Skeletal muscle tissue (tissue), 4 donors: ENCODE measurements around the gene ADGRG1. TPM values are rescaled to one million over a fixed set of nuclear protein-coding genes. Genes with fewer than 3 reads are reported as not detected.

Experiments used
- H3K27ac ChIP-seq: one replicate; pipeline ENCODE4 v1.7.0; 2013; ENCODE audit warnings: mild to moderate bottlenecking, low read depth, low read length, inconsistent platforms
- H3K27me3 ChIP-seq, 3 donors: one replicate each; pipeline ENCODE4 v1.7.0; 2013; ENCODE audit warnings: low read length in 3 of 3; ENCODE audit not compliant: control insufficient read depth in 3 of 3, insufficient read depth in 3 of 3
- H3K36me3 ChIP-seq, 3 donors: one replicate each; pipeline ENCODE4 v1.7.0; 2013; ENCODE audit warnings: low read length in 3 of 3; ENCODE audit not compliant: control insufficient read depth in 3 of 3, insufficient read depth in 3 of 3
- H3K4me1 ChIP-seq, 3 donors: one replicate each; pipeline ENCODE4 v1.7.0; 2013; ENCODE audit warnings: low read length in 3 of 3, mild to moderate bottlenecking in 3 of 3; ENCODE audit not compliant: control insufficient read depth in 3 of 3, insufficient read depth in 3 of 3
- H3K4me3 ChIP-seq, 3 donors: one replicate each; pipeline ENCODE4 v1.7.0; 2013; ENCODE audit warnings: low read length in 3 of 3
- H3K9ac ChIP-seq, 3 donors: one replicate each; pipeline ENCODE4 v1.7.0; 2013; ENCODE audit warnings: low read length in 3 of 3, mild to moderate bottlenecking in 3 of 3, moderate library complexity in 2 of 3, low read depth in 1 of 3
- H3K9me3 ChIP-seq, 3 donors: one replicate each; pipeline ENCODE4 v1.7.0; 2013; ENCODE audit warnings: low read length in 3 of 3; ENCODE audit not compliant: control insufficient read depth in 3 of 3
- total RNA-seq: library from RNA; depleted of rRNA; stranded (reverse); fragments of >200 nt; gene quantifications from one replicate; pipeline ENCODE4 v1.2.3, GENCODE V29; 2014
- donor health status: Osteomylitis.

Gene ADGRG1
- total RNA-seq, 1 donor from 2014 or later, result 0.52 TPM

GRCh38 chr16:57626420-57627170 is 1.8 kb upstream of the ADGRG1 start:
- peaks cover 19 to 41% (median 34%) of the 10 kb centered on the region in 3 donors for H3K27me3 ChIP-seq
- H3K27ac ChIP-seq, result no peak overlapping the region
- H3K9ac ChIP-seq, result no peak overlapping the region
- no peaks in the 10 kb centered on the region for H3K36me3 ChIP-seq
- peaks cover 7 to 34% (median 27%) of the 10 kb centered on the region in 3 donors for H3K4me1 ChIP-seq
- no peaks in the 10 kb centered on the region for H3K9me3 ChIP-seq
- H3K4me3 ChIP-seq, result no peak overlapping the region

- Histone ChIP-seq H3K27me3 (peaks cover 19 to 41% (median 34%) of the 10 kb centered on the region in 3 donors), H3K9me3 (no peaks in the 10 kb centered on the region), H3K4me3 (no peak overlapping the region), H3K4me1 (peaks cover 7 to 32% (median 28%) of the 10 kb centered on the region in 3 donors), H3K9ac (no peak overlapping the region), H3K27ac (peak overlapping the region; percentile 76), H3K36me3 (no peaks in the 10 kb centered on the region)
Observed at GRCh38 chr16:57627184-57627871, 1.1 kb upstream of the ADGRG1 start.

GRCh38 chr16:57628783-57629293 is 408 bp downstream of the ADGRG1 start:
- no peaks in the 10 kb centered on the region for H3K36me3 ChIP-seq
- peak overlapping the region; percentile 61 to 75 (median 67) for H3K4me3 ChIP-seq
- peak overlapping the region; percentile 40 to 80 (median 74) for H3K9ac ChIP-seq
- H3K9me3 ChIP-seq, result no peaks in the 10 kb centered on the region
- peaks cover 19 to 41% (median 34%) of the 10 kb centered on the region in 3 donors for H3K27me3 ChIP-seq
- peaks cover 7 to 31% (median 31%) of the 10 kb centered on the region in 3 donors for H3K4me1 ChIP-seq
- H3K27ac ChIP-seq, result peak overlapping the region; percentile 76

- H3K4me1 ChIP-seq, result peaks cover 7 to 31% (median 23%) of the 10 kb centered on the region in 3 donors
- H3K27ac ChIP-seq, result peak overlapping the region; percentile 76
- peak overlapping the region; percentile 32 to 74 (median 43) for H3K9ac ChIP-seq
- H3K27me3 ChIP-seq, result peaks cover 19 to 41% (median 36%) of the 10 kb centered on the region in 3 donors
- H3K36me3 ChIP-seq, result no peaks in the 10 kb centered on the region
- no peaks in the 10 kb centered on the region for H3K9me3 ChIP-seq
- H3K4me3 ChIP-seq, result peak overlapping the region; percentile 33 to 75 (median 67)
Observed at GRCh38 chr16:57629516-57630406, 1.3 kb downstream of the ADGRG1 start.

GRCh38 chr16:57630407-57630797 is 2.0 kb downstream of the ADGRG1 start:
- peak overlapping the region in 2 of 3 donors; percentile 43 to 74 for H3K9ac ChIP-seq
- H3K27me3 ChIP-seq, result peaks cover 23 to 42% (median 41%) of the 10 kb centered on the region in 3 donors
- H3K36me3 ChIP-seq, result no peaks in the 10 kb centered on the region
- no peaks in the 10 kb centered on the region for H3K9me3 ChIP-seq
- H3K4me3 ChIP-seq, result peak overlapping the region; percentile 29 to 56 (median 33)
- H3K4me1 ChIP-seq, result peaks cover 7 to 37% (median 24%) of the 10 kb centered on the region in 3 donors
- H3K27ac ChIP-seq, result peak overlapping the region; percentile 76

GRCh38 chr16:57630931-57631845 is 2.8 kb downstream of the ADGRG1 start:
- Histone ChIP-seq H3K4me3 (peak overlapping the region; percentile 29 to 56 (median 33)), H3K27me3 (peaks cover 25 to 49% (median 48%) of the 10 kb centered on the region in 3 donors), H3K36me3 (no peaks in the 10 kb centered on the region), H3K4me1 (peaks cover 7 to 42% (median 28%) of the 10 kb centered on the region in 3 donors), H3K9ac (peak overlapping the region in 1 of 3 donors; percentile 74), H3K27ac (no peak overlapping the region), H3K9me3 (no peaks in the 10 kb centered on the region)

- Histone ChIP-seq H3K4me3 (no peak overlapping the region), H3K36me3 (no peaks in the 10 kb centered on the region), H3K4me1 (peaks cover 12 to 50% (median 32%) of the 10 kb centered on the region in 3 donors), H3K9me3 (no peaks in the 10 kb centered on the region), H3K27ac (no peak overlapping the region), H3K27me3 (peaks cover 23 to 54% (median 53%) of the 10 kb centered on the region in 3 donors), H3K9ac (no peak overlapping the region)
Observed at GRCh38 chr16:57632568-57632967, 4.1 kb downstream of the ADGRG1 start.

GRCh38 chr16:57633383-57634064 is 5.1 kb downstream of the ADGRG1 start:
- peaks cover 14 to 47% (median 46%) of the 10 kb centered on the region in 3 donors for H3K27me3 ChIP-seq
- H3K4me1 ChIP-seq, result peaks cover 14 to 49% (median 26%) of the 10 kb centered on the region in 3 donors
- H3K36me3 ChIP-seq, result no peaks in the 10 kb centered on the region
- no peaks in the 10 kb centered on the region for H3K9me3 ChIP-seq
- no peak overlapping the region for H3K4me3 ChIP-seq
- H3K9ac ChIP-seq, result no peak overlapping the region
- H3K27ac ChIP-seq, result peak overlapping the region; percentile 30
